GM18505 (cell line): ENCODE results near the gene PAPOLB.

ENCODE experiments used
- ATAC-seq: cut with Tn5 transposase; IDR thresholded peaks from one replicate; pipeline ENCODE4 v1.9.1; 2021; ENCODE audit not compliant: unreplicated experiment
- POLR2A ChIP-seq: IDR thresholded peaks from 4 replicates; pipeline ENCODE4 v1.6.1; 2011; ENCODE audit warnings: borderline replicate concordance; ENCODE audit not compliant: insufficient read depth, insufficient read length; ENCODE audit errors: extremely low read depth

Gene PAPOLB

GRCh38 chr7:4833176-4833575 is 28.7 kb downstream of the PAPOLB start:
- no peak for TF ChIP-seq POLR2A
- no peak for ATAC-seq

- no peak for ATAC-seq
- TF ChIP-seq POLR2A, result no peak
Observed at GRCh38 chr7:4832711-4833110, 29.1 kb downstream of the PAPOLB start.

- no peak for TF ChIP-seq POLR2A
- no peak for ATAC-seq
Observed at GRCh38 chr7:4831723-4832495, 29.9 kb downstream of the PAPOLB start.

- ATAC-seq, result no peak
- no peak for TF ChIP-seq POLR2A
Observed at GRCh38 chr7:4830176-4830575, 31.7 kb downstream of the PAPOLB start.

GRCh38 chr7:4828720-4829383 is 33.0 kb downstream of the PAPOLB start:
- no peak for ATAC-seq
- no peak for TF ChIP-seq POLR2A

GRCh38 chr7:4825081-4825480 is 36.7 kb downstream of the PAPOLB start:
- ATAC-seq, result no peak
- no peak for TF ChIP-seq POLR2A

GRCh38 chr7:4824120-4824775 is 37.6 kb downstream of the PAPOLB start:
- no peak for TF ChIP-seq POLR2A
- no peak for ATAC-seq

GRCh38 chr7:4823441-4824119 is 38.2 kb downstream of the PAPOLB start:
- ATAC-seq, result no peak
- TF ChIP-seq POLR2A, result no peak

GRCh38 chr7:4822677-4823076 is 39.2 kb downstream of the PAPOLB start:
- no peak for ATAC-seq
- TF ChIP-seq POLR2A, result no peak

- no peak for ATAC-seq
- TF ChIP-seq POLR2A, result no peak
Observed at GRCh38 chr7:4820967-4821471, 40.8 kb downstream of the PAPOLB start.

- ATAC-seq, result no peak
- no peak for TF ChIP-seq POLR2A
Observed at GRCh38 chr7:4820405-4820966, 41.3 kb downstream of the PAPOLB start.

- ATAC-seq, result no peak
- TF ChIP-seq POLR2A, result no peak
Observed at GRCh38 chr7:4819560-4820404, 42.0 kb downstream of the PAPOLB start.
